HepG2 (cell line): ENCODE data around the gene FNBP1L. TPM values are rescaled to one million over a fixed set of nuclear protein-coding genes. Genes with fewer than 3 reads are reported as not detected.
"Not testable (repeated sequence)": the region's sequence is repeated elsewhere in the genome, so short reads cannot be mapped to it uniquely, and the experiment has no call there.

Experiments used
- ATAC-seq: fragments of 200-7000 bp; cut with Tn5 transposase; 3 replicates; pipeline ENCODE4 v1.9.1; 2020; ENCODE audit warnings: mild to moderate bottlenecking, moderate library complexity
- BruUV-seq: library from RNA; stranded (reverse); fragments of 400-500 nt; replicated peaks from 2 replicates; lab custom pipeline; 2021; lab: Mats Ljungman, UMichigan
- CTCF ChIA-PET: fragments of 300-600 bp; formaldehyde crosslinking; extraction: SDS; loops from one replicate; lab custom pipeline; 2021; ENCODE audit warnings: low total read pairs, inconsistent platforms, low intra/inter-chr PET ratio; lab: Yijun Ruan, JAX
- POLR2A ChIA-PET: fragments of 350-600 bp; sonication (Branson Sonifier 250); formaldehyde crosslinking; loops from one replicate; lab custom pipeline; 2020; ENCODE audit warnings: antibody characterized with exemption, inconsistent platforms; lab: Yijun Ruan, JAX
- DNase-seq: peaks from one replicate; pipeline ENCODE4 v3.0.0-alpha.2; 2015; ENCODE audit warnings: low spot score
- FAIRE-seq: peaks from 3 replicates; lab custom pipeline; 2011; peaks lifted over from hg19 to GRCh38; lab: Jason Lieb, UNC
- H2AFZ ChIP-seq: one replicate; pipeline ENCODE4 v1.6.1; 2011; ENCODE audit warnings: low read length, inconsistent platforms
- H3K27ac ChIP-seq: fragments of 300-600 bp; 3 replicates; pipeline ENCODE4 v1.8.0; 2011; ENCODE audit warnings: mixed run types, mild to moderate bottlenecking, mixed read lengths, low read length, inconsistent platforms; ENCODE audit not compliant: insufficient read depth; ENCODE audit errors: extremely low read length
- H3K27me3 ChIP-seq, 2 experiments: fragments of 200-600 bp in 1 of 2; 2 replicates in 1 of 2; 3 replicates in 1 of 2; pipeline versions ENCODE4 v1.6.0 to v1.8.0; 2011; ENCODE audit warnings: low read length in 2 of 2, mild to moderate bottlenecking in 2 of 2, moderate library complexity in 2 of 2, inconsistent platforms in 1 of 2; ENCODE audit not compliant: insufficient read depth in 2 of 2, control insufficient read depth in 1 of 2
- H3K36me3 ChIP-seq, 2 experiments: fragments of 200-600 bp in 1 of 2; replicated peaks in 1 of 2; 2 replicates in 1 of 2; 3 replicates in 1 of 2; pipeline versions ENCODE4 v1.5.1 to v1.8.0; 2011; ENCODE audit warnings: low read length in 2 of 2, inconsistent platforms in 1 of 2; ENCODE audit not compliant: insufficient read depth in 2 of 2, control insufficient read depth in 1 of 2
- H3K4me1 ChIP-seq: 2 replicates; pipeline ENCODE4 v1.5.1; 2012; ENCODE audit warnings: low read length, inconsistent platforms; ENCODE audit not compliant: insufficient read depth
- H3K4me2 ChIP-seq: 2 replicates; pipeline ENCODE4 v1.6.0; 2011; ENCODE audit warnings: low read depth, low read length, inconsistent platforms
- H3K4me3 ChIP-seq, 3 experiments: fragments of 200-600 bp in 1 of 3; sonication (generic), shearing (Covaris generic) in 1 of 3; replicated peaks in 1 of 3; 2 replicates each; pipeline ENCODE4 v1.5.1; 2011 to 2016; ENCODE audit warnings: low read length in 3 of 3, inconsistent platforms in 2 of 3, low read depth in 2 of 3, mild to moderate bottlenecking in 2 of 3, control low read depth in 1 of 3, mixed read lengths in 1 of 3; ENCODE audit not compliant: insufficient read depth in 1 of 3
- H3K79me2 ChIP-seq: one replicate; pipeline ENCODE4 v1.6.1; 2011; ENCODE audit warnings: low read length, inconsistent platforms; ENCODE audit not compliant: insufficient read depth
- H3K9ac ChIP-seq: 2 replicates; pipeline ENCODE4 v1.6.0; 2011; ENCODE audit warnings: mild to moderate bottlenecking, low read depth, low read length, inconsistent platforms; ENCODE audit not compliant: insufficient read depth
- H3K9me3 ChIP-seq: 2 replicates; pipeline ENCODE4 v1.5.1; 2012; ENCODE audit warnings: mild to moderate bottlenecking, low read length
- H4K20me1 ChIP-seq: 2 replicates; pipeline ENCODE4 v1.6.0; 2011; ENCODE audit warnings: inconsistent platforms, mild to moderate bottlenecking, low read length, moderate library complexity; ENCODE audit not compliant: insufficient read depth
- AHR ChIP-seq: IDR thresholded peaks from 2 replicates; pipeline ENCODE4 v1.6.1; 2018; ENCODE audit warnings: missing genetic modification reagents, missing compliant biosample characterization
- BRD4 ChIP-seq: sonication (generic); formaldehyde crosslinking; IDR thresholded peaks from 2 replicates; pipeline ENCODE4 v1.4.0; 2020; ENCODE audit warnings: missing genetic modification reagents
- CREB3 ChIP-seq: sonication (generic); formaldehyde crosslinking; IDR thresholded peaks from 2 replicates; pipeline ENCODE4 v1.5.0; 2020; ENCODE audit warnings: missing genetic modification reagents
- NFE2L1 ChIP-seq: sonication (generic); formaldehyde crosslinking; IDR thresholded peaks from 2 replicates; pipeline ENCODE4 v1.4.0; 2020; ENCODE audit warnings: missing genetic modification reagents, mild to moderate bottlenecking, borderline replicate concordance
- PREB ChIP-seq: sonication (generic); formaldehyde crosslinking; IDR thresholded peaks from 2 replicates; pipeline ENCODE4 v1.4.0; 2020; ENCODE audit warnings: missing genetic modification reagents
- ZHX2 ChIP-seq, 2 experiments: sonication (generic) in 1 of 2; formaldehyde crosslinking in 1 of 2; IDR thresholded peaks; 2 replicates each; pipeline versions ENCODE4 v1.6.1 to v1.9.0; 2014 to 2022; ENCODE audit warnings: antibody characterized with exemption in 1 of 2, borderline replicate concordance in 1 of 2, inconsistent platforms in 1 of 2, low read depth in 1 of 2, missing genetic modification reagents in 1 of 2
- ZNF24 ChIP-seq: fragments of 450-650 bp; IDR thresholded peaks from 2 replicates; pipeline ENCODE4 v1.6.1; 2017; ENCODE audit warnings: antibody characterized with exemption, mild to moderate bottlenecking
- ZNF619 ChIP-seq: sonication (generic); formaldehyde crosslinking; IDR thresholded peaks from 2 replicates; pipeline ENCODE4 v1.4.0; 2020; ENCODE audit warnings: mild to moderate bottlenecking, missing genetic modification reagents
- ZNF703 ChIP-seq: sonication (generic); formaldehyde crosslinking; IDR thresholded peaks from 2 replicates; pipeline ENCODE4 v1.5.1; 2020; ENCODE audit warnings: missing genetic modification reagents, mild to moderate bottlenecking, moderate library complexity, borderline replicate concordance
- ZNF761 ChIP-seq: sonication (generic); formaldehyde crosslinking; conservative IDR thresholded peaks from 2 replicates; pipeline ENCODE4 v1.4.0; 2020; ENCODE audit warnings: mild to moderate bottlenecking, missing genetic modification reagents
- WGBS: methylation state at CpG from one replicate; pipeline ENCODE4 v1.1.6; 2017; ENCODE audit warnings: low lambda C conversion rate; 5-methylcytosine and 5-hydroxymethylcytosine counted together
- in situ Hi-C: cut with HindIII; loops from 2 replicates; pipeline ENCODE4 v1.10.0; 2017; ENCODE audit warnings: low pct_unique_long_range_greater_than_20kb; ENCODE audit not compliant: extremely low pct_ligation_motif_present
- intact Hi-C: fragments of 100-400 bp; cut with micrococcal nuclease; formaldehyde crosslinking; loops from one replicate; pipeline ENCODE4 v1.10.0; 2022; ENCODE audit not compliant: unreplicated experiment
- polyA plus RNA-seq, 8 experiments: library from polyadenylated mRNA; depleted of rRNA in 3 of 8; stranded (reverse) in 7 of 8; unstranded in 1 of 8; fragments of >200 nt; fragmentation: Illumina TruSeq in 4 of 8; extraction: Trizol in 4 of 8; gene quantifications; 2 replicates each; pipeline versions ENCODE4 v1.2.1 to v1.2.3, GENCODE V29; 2011 to 2016; ENCODE audit warnings: low read depth in 4 of 8, missing spikeins in 1 of 8, mixed read lengths in 1 of 8; ENCODE audit not compliant: insufficient read depth in 1 of 8
- total RNA-seq, 5 experiments: library from RNA; depleted of rRNA; stranded (reverse); fragments of >200 nt; fragmentation: Illumina TruSeq; extraction: Trizol; gene quantifications; 2 replicates each; pipeline ENCODE4 v1.2.3, GENCODE V29; 2016; ENCODE audit warnings: low read depth in 1 of 5

Gene FNBP1L
- total and polyA plus RNA-seq, 2 of the 13 experiments (the other 11 are each of a cell fraction or from before 2014, with no cell fraction given) = 24.1 to 27.1 TPM

- ATAC-seq, H3K4me1 ChIP-seq, FAIRE-seq, H3K27me3 ChIP-seq, H3K36me3 ChIP-seq, H3K4me2 ChIP-seq, H3K9ac ChIP-seq, H3K9me3 ChIP-seq, POLR2A ChIA-PET, H2AFZ ChIP-seq, H3K4me3 ChIP-seq, DNase-seq, in situ Hi-C loops, BruUV-seq, H3K27ac ChIP-seq, intact Hi-C loops, CTCF ChIA-PET: not testable (repeated sequence)
- Histone ChIP-seq H4K20me1 (peaks cover 17% of the 10 kb centered on the region), H3K79me2 (peaks cover 83% of the 10 kb centered on the region)
- 97% methylated on average over 3 of the region's 3 CpGs for WGBS
Observed at GRCh38 chr1:93469223-93469622, 21.3 kb downstream of the FNBP1L start.

- Histone ChIP-seq H2AFZ (no peak overlapping the region), H3K36me3 (no peaks in the 10 kb centered on the region), H3K9me3 (no peaks in the 10 kb centered on the region), H3K9ac (no peak overlapping the region), H3K27me3 (no peaks in the 10 kb centered on the region; a peak in 1 of 5 replicates), H3K79me2 (peaks cover 88% of the 10 kb centered on the region), H4K20me1 (peaks cover 20% of the 10 kb centered on the region), H3K4me2 (no peak overlapping the region), H3K27ac (no peak overlapping the region), H3K4me3 (no peak overlapping the region), H3K4me1 (0 out of 2 replicates have a peak, but pooled peaks cover 8% of the 10 kb centered on the region)
- ATAC-seq (no peak), DNase-seq (no peak), FAIRE-seq (peak; percentile 30)
- BruUV-seq = no TSS peak
- no peak for TF ChIP-seq ZNF619 (CRISPR knock-in tag)
- no peak for TF ChIP-seq CREB3 (CRISPR knock-in tag)
- TF ChIP-seq ZNF761 (CRISPR knock-in tag) = no peak
- no peak for TF ChIP-seq ZHX2 (IDR thresholded peaks at IDR 0.05; ENCODE audit: low read depth)
- no peak for TF ChIP-seq ZHX2 (CRISPR knock-in tag; IDR thresholded peaks at IDR 0.05; ENCODE audit: borderline replicate concordance)
- no peak for TF ChIP-seq ZNF703
- TF ChIP-seq BRD4 (CRISPR knock-in tag) = no peak
- no peak for TF ChIP-seq AHR (CRISPR knock-in tag)
- no peak for TF ChIP-seq ZNF24
- no peak for TF ChIP-seq PREB (CRISPR knock-in tag)
- no peak for TF ChIP-seq NFE2L1 (CRISPR knock-in tag)
- intact Hi-C loops = no loop called here
- in situ Hi-C loops = no loop called here
- WGBS = 94% methylated on average over 6 of the region's 6 CpGs
- POLR2A ChIA-PET = no interaction called here
- CTCF ChIA-PET = no interaction called here
Observed at GRCh38 chr1:93471284-93471683, 23.4 kb downstream of the FNBP1L start.
